ENCODE results near the gene TDRD12. TPM values are rescaled to one million over a fixed set of nuclear protein-coding genes. Genes with fewer than 3 reads are reported as not detected.
"Not testable (repeated sequence)": the region's sequence is repeated elsewhere in the genome, so short reads cannot be mapped to it uniquely, and the experiment has no call there.

Gene TDRD12
- total RNA-seq, 1 experiment from 2014 or later = 1.3 TPM

GRCh38 chr19:32843716-32844245, 124.2 kb downstream of the TDRD12 start:
- H3K27ac Mint-ChIP-seq = no peak overlapping the region
- POLR2A ChIA-PET = no interaction called here
- ATAC-seq (no peak), DNase-seq (ENCODE audit: low spot score) (no peak)
- H3K36me3 Mint-ChIP-seq = peaks cover 16% of the 10 kb centered on the region
- no peaks in the 10 kb centered on the region; the same call in 1 of the 2 replicates for H3K27me3 Mint-ChIP-seq (ENCODE audit: low read depth)
- H3K4me1 Mint-ChIP-seq = no peaks in the 10 kb centered on the region
- peaks cover 37% of the 10 kb centered on the region for H3K9me3 Mint-ChIP-seq
- CTCF ChIA-PET = interaction anchor here (0.5 kb wide), 1 partner anchor 154 kb away, joined by 3 read pairs; no protein-coding TSS in a partner anchor
- TF ChIP-seq PREB (CRISPR knock-in tag; IDR thresholded peaks at IDR 0.05; ENCODE audit: borderline replicate concordance) = no peak
- TF ChIP-seq STAT6 (CRISPR knock-in tag; conservative IDR thresholded peaks at IDR 0.05; ENCODE audit: low read depth) = no peak
- no peak overlapping the region for H3K4me3 Mint-ChIP-seq

GRCh38 chr19:32848035-32848434, 128.5 kb downstream of the TDRD12 start:
- CTCF ChIA-PET = not testable (repeated sequence)

GRCh38 chr19:32852216-32852615, 132.6 kb downstream of the TDRD12 start:
- H3K27ac Mint-ChIP-seq = no peak overlapping the region
- POLR2A ChIA-PET = no interaction called here
- TF ChIP-seq PREB (CRISPR knock-in tag; IDR thresholded peaks at IDR 0.05; ENCODE audit: borderline replicate concordance) (no peak), RELA (CRISPR knock-in tag; IDR thresholded peaks at IDR 0.05; ENCODE audit: borderline replicate concordance) (no peak), AFF4 (CRISPR knock-in tag; IDR thresholded peaks at IDR 0.05; ENCODE audit: borderline replicate concordance) (no peak), GABPB1 (CRISPR knock-in tag; IDR thresholded peaks at IDR 0.05) (no peak), HMGXB4 (CRISPR knock-in tag; IDR thresholded peaks at IDR 0.05) (no peak), ZNF219 (CRISPR knock-in tag; IDR thresholded peaks at IDR 0.05; ENCODE audit: borderline replicate concordance) (no peak), ZNF396 (CRISPR knock-in tag; IDR thresholded peaks at IDR 0.05; ENCODE audit: borderline replicate concordance) (no peak), STAT6 (CRISPR knock-in tag; conservative IDR thresholded peaks at IDR 0.05; ENCODE audit: low read depth) (no peak), NFATC4 (CRISPR knock-in tag; IDR thresholded peaks at IDR 0.05) (no peak), FOXP1 (CRISPR knock-in tag; IDR thresholded peaks at IDR 0.05; ENCODE audit: borderline replicate concordance) (no peak), ZNF425 (CRISPR knock-in tag; conservative IDR thresholded peaks at IDR 0.05) (no peak), SMAD3 (CRISPR knock-in tag; IDR thresholded peaks at IDR 0.05; ENCODE audit: borderline replicate concordance) (no peak), KAT7 (CRISPR knock-in tag; IDR thresholded peaks at IDR 0.05; ENCODE audit: borderline replicate concordance) (no peak), PRRX2 (CRISPR knock-in tag; IDR thresholded peaks at IDR 0.05) (no peak)

More at GRCh38 chr19:32848035-32848434, 128.5 kb downstream of the TDRD12 start:
- H3K36me3 Mint-ChIP-seq; H3K27me3 Mint-ChIP-seq (ENCODE audit: low read depth); DNase-seq (ENCODE audit: low spot score); H3K4me1 Mint-ChIP-seq; POLR2A ChIA-PET; ATAC-seq; H3K27ac Mint-ChIP-seq; H3K4me3 Mint-ChIP-seq: not testable (repeated sequence)
- H3K9me3 Mint-ChIP-seq = peaks cover 22% of the 10 kb centered on the region

More at GRCh38 chr19:32852216-32852615, 132.6 kb downstream of the TDRD12 start:
- Mint-ChIP-seq H3K4me1 (no peaks in the 10 kb centered on the region), H3K9me3 (peaks cover under 1% of the 10 kb centered on the region; the same call in 1 of the 2 replicates), H3K4me3 (no peak overlapping the region), H3K27me3 (ENCODE audit: low read depth) (no peaks in the 10 kb centered on the region; the same call in 1 of the 2 replicates), H3K36me3 (no peaks in the 10 kb centered on the region)
- CTCF ChIA-PET = no interaction called here
- no peak for DNase-seq (ENCODE audit: low spot score)
- ATAC-seq = no peak
